GDM1 (cell line): ENCODE measurements around the gene TRABD2B.

ENCODE experiments used
- DNase-seq: peaks from one replicate; lab custom pipeline; 2025; lab: John Stamatoyannopoulos, UW

TRABD2B gene

DNA sequence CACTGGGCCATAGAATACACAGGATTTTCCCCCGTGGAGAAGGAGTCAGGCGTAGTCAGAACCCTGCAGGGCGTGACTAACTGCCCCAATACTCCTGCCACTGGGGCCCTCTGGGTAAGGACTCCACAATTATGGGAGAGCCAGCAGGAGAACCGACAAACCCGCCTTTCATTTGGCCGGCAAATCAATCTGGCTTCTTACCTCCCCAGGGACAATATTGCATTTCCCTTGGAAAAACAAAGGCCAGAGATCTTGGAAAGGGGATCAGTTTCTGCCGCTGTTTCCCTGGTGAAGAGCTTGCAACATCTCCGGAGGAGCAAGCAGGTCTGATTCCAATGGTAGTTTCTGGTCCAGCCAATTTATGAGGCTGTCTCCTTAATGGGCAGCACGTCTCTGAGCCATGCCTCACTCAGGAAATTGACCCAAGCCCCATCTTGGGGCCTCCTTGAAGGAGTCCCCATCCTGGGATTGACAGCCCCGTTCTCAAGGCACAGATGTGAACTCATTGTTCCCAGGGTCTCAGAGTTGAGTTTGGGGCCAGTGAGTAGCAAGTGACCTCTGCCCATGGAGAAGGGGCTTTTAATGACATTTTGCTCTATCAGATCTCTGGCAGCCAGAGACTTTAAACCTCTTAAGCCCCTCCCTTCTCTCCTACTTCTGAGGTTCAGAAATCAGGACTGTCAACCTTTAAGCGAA is 4.3 kb downstream of the TRABD2B start:
- no peak for DNase-seq

DNA sequence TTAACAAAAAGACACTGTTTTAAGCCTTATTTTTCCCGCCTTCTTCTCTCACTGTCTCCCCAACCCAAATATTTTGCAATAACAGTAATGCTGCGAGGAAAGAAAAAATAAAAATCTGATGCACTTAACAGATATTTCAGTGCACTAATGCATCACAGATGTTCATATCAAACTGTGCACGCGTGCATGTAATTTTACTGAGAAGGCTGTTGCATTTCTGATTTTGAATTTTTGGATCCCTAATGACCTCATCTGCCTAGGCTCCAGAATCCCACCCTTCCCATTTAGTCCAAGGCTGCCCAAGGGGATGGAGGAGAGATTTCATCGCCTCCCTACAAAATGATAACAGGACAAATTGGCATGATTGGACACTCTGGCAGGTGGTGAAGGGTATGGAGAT is 5.5 kb downstream of the TRABD2B start:
- DNase-seq: no peak

DNA sequence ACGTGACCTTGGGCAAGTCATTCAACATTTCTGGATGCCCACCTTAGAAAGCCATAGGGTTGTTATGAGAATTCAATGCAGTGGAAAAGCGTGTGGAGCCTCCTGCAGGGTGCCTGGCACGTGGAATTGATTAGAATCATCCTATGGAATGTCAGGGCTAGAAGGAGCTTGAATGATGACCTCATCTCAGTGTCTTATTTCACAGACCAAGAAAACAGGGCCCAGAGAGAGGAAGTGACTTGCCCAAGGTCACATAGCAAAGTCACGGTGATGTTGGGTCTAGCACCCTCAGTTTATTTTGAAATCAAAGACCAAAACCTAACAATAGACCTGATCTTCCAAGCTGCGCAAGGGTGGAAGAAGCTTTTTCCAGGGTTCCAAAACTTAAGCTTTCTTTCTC is 6.0 kb downstream of the TRABD2B start:
- no peak for DNase-seq

DNA sequence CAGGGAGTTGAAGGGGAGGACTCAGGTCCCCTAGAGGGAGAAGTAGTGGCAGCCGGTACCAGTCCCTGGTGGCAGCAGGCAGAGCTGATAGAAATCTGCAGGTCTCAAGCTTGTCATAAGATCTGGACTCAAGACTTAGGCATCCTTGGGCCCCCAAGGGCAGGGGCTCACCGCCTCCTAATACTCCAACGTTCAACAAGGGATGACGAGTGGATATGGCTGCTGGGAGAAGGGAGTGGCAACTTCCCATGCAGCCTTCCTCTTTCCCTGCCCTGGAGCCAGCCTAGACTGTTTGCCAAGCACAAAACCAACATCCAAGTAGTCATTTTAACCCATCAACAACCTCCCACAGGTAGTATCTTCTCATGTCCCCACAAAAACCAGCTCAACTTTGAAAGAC is 6.9 kb downstream of the TRABD2B start:
- DNase-seq: no peak

DNA sequence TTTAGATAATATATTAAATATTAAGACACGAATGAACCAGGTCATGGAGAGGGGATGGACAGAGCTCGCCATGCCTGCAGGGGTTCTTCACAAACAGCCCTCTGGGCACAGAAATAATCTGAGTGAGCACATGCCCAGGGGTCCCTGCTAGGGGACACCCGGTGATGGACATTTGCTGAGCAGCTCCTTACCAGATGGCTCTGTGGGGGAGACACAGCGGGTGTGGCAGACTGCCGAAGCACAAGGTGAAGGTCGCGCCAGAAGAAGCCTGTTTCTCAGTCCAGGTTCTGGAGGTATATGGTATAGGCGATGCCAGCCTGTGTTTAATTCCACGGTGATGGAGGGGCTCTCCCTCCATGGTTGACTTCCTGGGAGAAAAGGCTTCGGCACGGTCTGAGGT is 9.6 kb downstream of the TRABD2B start:
- DNase-seq: no peak

DNA sequence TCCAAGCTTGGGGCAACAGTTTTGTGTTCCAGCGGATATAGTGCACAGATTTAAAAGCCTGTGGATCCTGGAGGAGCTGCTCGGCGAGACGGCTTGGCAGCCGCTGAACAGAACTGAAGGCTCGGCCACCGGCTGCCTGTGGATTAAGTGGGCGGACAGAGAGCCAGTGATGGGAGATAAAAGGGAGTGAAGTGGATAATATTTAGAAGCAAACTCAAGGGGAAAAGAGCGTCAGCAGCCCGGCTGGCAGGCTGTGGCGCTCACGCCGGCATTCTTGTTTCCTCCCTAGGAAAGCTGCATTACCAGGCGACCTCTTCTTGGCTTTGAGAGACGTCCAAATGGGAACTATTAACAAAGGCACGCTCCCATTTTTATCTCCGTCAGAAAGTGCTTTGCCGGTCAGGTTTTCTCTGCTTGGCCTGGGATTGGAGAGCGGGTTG is 10.4 kb downstream of the TRABD2B start:
- DNase-seq: no peak

DNA sequence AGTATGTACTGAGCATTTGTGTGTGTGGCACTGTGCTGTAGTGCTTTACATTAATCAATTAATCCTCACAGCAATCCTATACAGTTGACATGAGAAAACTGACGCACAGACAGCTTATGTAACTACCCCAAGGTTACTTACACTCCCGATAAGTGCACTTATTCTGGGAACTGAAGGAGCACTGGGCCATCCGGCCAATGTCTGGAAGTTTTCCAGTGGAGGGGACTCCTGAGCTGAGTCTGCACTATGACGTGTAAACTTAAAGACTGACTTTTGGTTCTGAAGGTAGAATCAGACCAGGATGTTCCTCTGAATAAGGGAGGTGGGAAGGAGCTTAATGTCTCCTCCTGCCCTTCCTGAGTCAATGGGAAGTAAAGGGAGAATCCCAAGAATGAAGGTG is 12.2 kb downstream of the TRABD2B start:
- DNase-seq: no peak

DNA sequence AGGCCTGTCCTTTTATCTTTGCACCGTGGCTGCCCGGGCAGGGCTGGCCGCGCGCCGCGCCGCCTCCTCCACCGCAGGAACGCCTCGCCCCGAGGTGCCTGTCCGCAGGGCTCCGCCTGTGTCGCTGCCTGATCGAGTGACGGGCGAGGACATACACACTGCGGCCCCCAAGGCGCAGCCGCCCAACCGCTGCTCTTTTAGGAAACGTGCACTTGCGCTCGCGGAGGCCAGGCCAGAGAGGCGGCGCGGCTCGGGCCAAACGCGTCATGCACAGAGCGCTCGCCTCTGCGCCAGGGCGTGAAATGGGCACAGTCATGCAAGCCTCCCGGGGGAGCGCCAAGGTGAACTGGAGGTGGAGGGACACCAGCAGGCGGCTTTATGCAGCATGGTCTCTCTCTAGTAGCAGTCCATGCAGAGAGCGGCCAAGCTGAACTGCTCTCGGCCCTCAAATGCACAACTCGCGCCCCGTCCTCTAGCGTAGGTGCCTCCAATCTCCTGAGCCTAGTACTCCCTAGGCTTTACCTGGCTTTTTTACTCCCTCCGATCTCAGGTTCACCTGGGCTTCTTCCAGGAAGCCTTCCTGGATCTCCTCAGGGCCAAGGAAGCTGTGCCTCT is 12.9 kb downstream of the TRABD2B start:
- DNase-seq: no peak

DNA sequence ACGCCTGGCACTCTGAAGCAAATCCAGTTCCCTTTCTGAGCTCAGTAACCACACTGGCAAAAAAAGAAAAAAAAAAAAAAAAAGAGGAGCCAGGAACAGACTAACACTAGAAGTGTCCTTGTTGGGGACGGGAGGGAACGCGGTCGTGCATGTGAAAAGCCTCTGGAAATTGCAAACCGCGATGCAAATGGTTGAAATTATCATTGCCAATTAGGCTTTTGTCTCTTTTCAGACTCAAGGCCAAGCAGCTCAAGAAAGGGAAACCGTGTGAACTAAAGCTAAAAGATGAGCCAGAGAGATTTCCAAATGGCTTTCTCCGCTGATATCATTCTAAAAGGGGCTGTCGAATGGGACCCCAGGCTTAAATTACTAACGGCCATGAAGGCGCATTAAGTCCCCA is 13.5 kb downstream of the TRABD2B start:
- DNase-seq: no peak

DNA sequence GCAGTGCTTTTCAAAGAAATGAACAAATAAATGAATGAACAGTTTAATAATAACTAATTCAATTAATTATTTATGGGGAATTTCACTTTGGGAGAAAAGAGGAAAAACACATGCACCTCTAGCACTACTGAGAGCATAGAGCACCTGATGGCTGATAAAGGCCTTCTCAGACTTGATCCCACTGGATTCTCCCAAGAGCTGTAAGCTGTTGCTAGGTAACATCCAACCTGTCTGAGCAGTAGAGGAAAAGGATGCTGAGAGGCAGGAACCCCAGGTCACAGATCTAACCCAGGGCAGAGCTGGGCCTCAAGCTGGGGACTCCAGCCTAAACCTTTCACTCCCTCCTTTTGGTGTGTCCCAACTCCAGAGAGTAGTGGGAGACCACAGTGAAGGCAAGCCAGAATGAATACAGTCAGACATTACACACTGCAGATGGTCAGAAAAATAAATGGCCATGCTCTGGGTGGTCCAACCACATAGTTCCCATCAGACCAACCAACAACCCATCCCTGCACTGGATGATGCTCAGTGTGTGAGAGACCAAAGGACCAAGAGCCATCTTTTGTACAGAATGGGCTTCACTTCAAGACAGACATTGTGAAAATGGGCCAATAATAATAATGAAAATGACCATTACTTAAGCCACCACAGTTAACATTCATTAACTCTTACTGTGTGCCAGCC is 15.4 kb downstream of the TRABD2B start:
- DNase-seq: no peak

DNA sequence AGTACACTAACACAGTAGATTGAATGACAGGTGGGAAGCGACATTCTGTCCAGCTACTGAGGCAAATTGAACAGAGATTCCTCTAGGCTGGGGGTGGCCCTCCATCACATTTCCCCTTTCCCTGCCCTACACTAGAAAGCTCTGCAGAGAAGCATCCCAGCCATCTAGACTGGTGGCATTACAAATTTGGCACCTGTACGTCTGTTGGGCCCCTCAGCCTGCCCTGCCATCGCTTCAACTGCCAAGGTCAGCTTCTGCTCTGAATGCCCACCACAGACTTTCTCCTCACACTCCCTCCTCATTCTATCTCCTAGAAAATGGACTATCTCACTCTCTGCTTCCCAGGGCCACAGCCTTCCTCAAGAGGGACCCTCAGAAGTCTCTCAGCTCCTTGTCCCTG is 16.7 kb downstream of the TRABD2B start:
- no peak for DNase-seq

DNA sequence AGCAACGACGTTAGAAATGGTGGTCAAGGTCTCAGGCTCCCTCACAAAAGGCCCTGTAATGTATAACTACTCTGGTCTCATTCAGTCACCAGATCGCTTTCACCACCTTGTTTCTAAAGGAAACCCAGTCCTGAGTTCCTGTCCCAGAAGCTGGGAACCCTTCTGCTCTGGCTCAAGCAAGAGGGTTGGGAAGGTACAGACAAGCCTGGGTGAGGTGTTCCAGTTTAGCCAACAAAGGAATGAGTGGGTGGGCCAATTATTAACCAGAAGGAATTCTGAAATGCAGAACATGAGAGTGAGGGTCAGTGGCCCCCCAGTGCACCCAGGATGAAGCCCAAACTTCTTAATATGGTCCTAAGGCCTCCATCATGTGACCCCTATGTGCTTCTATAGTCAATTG is 17.5 kb downstream of the TRABD2B start:
- no peak for DNase-seq

DNA sequence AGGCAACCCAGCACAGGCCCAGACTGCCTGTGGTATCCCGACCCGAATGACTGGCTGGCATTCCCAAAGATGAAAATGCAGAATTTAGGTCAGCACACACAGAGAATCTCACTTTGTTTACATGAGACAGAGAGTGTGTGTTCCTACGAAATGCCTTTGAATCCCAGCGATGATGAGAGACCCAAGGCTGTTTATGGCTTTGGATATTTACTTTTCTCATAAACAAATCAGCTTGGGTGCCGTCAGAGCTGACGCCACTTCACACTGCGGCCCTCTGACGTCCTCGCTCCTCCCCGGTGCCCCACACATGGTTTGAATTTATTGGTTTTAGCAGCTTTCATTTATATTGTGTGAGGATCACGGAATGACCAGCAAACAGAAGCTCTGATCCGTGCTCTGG is 18.7 kb downstream of the TRABD2B start:
- DNase-seq: no peak

DNA sequence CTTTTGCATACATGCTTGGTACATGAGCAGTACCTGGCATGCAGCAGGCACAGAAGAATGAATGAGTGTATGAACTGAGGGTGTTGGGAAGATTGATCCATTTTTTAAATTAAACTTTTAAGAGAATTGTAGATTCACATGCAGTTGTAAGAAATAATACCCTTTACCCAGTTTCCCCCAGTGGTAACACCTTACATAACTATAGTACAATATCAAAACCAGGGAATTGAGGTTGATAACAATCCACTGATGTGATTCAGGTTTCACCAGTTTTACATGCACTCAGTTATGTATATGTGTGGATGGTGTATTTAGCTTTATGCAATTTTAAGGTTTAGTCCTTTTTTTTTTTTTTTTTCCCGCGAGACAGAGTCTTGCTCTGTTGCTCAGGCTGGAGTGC is 20.5 kb downstream of the TRABD2B start:
- DNase-seq: no peak

DNA sequence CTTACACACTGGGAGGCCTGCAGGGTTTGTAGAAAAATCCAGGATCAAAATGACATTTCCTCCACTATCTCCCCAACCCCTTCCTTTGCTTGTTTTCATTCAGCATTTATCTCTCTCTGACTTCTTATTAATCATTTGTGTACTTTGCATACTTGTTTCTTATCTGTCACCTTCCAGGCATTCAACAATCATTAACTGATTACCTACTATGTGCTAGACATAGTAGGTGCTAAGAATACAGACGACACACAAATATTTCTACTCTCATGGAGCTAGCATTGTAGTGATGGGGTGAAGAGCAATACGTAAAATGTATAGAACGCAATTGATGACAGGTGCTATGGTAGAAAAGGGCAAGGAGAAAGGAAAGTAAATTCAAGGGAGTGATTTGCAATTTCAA is 20.9 kb downstream of the TRABD2B start:
- DNase-seq: no peak

DNA sequence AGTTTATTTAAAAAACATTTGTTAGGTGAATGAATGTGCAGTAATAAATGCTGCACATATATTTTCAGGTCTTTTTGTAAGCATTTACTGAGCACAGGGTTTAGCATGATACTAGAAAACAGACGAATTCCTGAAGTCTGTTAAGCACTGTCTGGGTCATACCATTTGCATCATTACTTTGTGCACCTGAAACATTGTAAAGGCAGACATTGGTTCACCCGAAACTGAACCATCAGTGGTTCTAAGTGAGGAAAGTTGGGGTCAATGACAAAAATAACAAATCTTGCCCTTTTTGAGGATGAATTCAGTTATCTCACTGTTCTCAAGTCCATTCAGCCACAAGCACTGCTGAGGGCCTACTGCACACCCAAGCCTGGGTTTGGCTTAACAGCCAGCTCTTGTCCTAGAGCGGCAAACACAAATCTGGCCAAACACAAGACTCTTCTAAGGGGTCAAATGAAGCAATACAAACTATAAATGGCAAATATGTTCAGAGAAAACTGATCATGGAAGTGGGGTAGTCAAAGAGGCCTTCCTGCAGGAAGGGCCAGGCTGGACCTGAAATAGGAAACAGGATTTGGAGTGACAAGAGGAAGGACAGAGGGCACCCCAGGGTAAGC is 21.8 kb downstream of the TRABD2B start:
- DNase-seq: no peak

DNA sequence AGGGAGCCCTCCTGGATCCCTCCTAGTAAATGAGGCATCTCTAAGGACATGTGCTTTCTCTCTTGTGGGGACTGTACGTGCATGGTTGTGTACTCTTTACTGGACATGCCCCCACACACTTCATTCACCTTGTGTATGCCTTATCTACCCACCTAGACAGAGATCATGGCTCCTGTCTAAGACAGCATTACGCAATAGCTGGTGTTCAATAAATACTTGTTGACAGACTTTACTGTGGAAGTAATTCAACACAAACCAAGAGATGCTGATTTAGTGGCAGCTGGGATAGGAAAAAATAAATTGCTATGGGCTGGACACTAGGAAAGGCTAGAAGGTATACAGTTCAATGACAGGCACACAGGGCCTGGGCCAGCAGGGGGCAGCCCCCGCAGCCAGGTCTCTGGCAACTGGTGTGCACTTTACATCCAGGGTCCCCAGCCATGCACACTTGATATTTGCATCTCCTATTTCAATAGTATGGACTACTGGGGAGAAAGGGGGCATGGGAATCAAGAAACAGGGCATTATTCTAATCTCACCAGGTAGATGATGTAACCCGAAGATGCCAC is 24.2 kb downstream of the TRABD2B start:
- DNase-seq: no peak

DNA sequence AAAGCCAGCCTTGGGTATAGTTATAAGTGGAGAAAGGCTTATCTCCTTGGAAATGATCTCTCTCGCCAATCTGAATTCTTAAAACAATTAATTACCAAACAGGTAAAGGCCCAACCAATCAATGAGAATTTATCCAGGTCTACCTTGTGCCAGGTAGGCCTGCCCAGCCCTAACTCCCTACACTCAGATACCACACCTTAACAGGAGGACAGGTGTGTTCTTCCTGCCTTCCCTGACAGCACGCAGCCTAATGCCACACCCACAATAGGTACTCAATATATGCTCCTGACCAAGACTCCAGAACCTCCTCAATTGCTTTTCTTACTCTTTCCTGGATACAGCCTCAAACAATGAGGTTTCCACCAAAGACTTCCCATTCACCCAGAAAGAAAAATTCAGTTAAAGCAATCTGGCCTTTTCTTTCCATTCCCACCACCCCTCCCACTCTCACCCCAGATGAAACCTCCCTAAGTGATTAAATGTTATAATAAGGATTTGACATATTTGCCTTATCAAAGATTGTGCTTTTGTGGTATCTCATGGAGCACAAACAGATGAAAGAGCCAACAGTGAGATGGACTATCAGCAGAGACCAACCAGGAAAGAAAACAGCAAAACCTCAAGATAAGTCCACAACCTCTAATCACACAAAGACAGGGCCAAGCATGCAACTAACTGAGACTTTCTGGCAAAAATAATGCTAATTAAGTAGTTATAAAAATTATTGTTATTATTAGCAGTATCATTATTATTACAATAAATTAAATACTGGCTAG is 25.6 kb downstream of the TRABD2B start:
- no peak for DNase-seq

DNA sequence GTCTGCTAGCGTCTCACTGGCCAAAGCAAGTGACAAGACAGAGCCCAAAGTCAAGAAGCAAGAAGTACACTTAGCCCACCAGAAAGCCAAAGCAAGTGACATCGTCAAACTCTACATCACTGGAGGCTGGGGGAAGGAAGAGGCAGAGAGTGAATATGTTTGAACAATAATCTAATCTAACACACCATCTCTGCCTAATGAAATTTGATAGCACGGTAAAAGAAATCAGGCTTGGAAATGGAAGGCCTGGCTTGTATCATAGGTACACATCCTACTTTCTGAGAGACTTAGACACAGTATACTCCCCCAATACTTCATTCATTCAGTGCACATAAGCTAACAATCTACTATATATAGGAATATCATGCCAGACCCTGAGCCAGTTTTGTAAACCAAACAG is 26.3 kb downstream of the TRABD2B start:
- no peak for DNase-seq

DNA sequence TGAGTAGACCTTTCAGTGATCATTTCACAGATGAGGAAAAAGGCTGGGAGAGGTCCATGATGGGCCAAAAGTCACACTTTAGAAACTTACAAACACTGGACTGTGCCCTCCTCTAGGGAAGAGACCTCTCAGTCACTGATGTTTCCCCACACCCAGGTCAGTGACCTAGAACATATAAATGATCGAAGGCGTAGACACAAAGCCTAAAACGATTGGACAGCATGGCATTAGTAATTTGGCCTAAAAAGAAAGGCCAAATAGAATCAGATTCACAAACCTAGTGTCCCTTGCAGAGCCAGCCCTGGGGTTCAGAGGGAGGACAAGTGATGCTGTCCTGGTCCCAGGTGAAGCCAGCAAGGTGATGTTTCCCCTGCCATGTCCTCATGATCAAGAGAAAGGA is 27.7 kb downstream of the TRABD2B start:
- no peak for DNase-seq

DNA sequence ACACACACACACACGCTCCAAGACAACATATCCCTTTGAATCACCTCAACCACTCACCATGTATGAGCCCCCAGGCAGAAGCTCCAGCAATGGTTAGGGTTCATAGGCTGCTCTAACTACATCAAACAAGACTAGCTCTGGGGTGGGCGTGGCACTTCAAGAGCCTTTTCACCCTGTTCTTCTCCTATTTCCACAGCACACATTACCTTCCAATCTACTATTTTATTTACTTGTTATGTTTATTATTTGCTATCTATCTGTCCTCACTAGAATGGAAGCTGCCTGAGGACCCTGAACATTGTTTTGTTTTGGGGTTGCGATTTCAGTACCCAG is 28.7 kb downstream of the TRABD2B start:
- no peak for DNase-seq
